Skeletal muscle tissue (tissue), 4 donors: Measurements from ENCODE around the gene CD48. TPM values are rescaled to one million over a fixed set of nuclear protein-coding genes. Genes with fewer than 3 reads are reported as not detected.

Experiments used
- H3K27ac ChIP-seq: one replicate; pipeline ENCODE4 v1.7.0; 2013; ENCODE audit warnings: mild to moderate bottlenecking, low read depth, low read length, inconsistent platforms
- H3K27me3 ChIP-seq, 3 donors: one replicate each; pipeline ENCODE4 v1.7.0; 2013; ENCODE audit warnings: low read length in 3 of 3; ENCODE audit not compliant: control insufficient read depth in 3 of 3, insufficient read depth in 3 of 3
- H3K36me3 ChIP-seq, 3 donors: one replicate each; pipeline ENCODE4 v1.7.0; 2013; ENCODE audit warnings: low read length in 3 of 3; ENCODE audit not compliant: control insufficient read depth in 3 of 3, insufficient read depth in 3 of 3
- H3K4me1 ChIP-seq, 3 donors: one replicate each; pipeline ENCODE4 v1.7.0; 2013; ENCODE audit warnings: low read length in 3 of 3, mild to moderate bottlenecking in 3 of 3; ENCODE audit not compliant: control insufficient read depth in 3 of 3, insufficient read depth in 3 of 3
- H3K4me3 ChIP-seq, 3 donors: one replicate each; pipeline ENCODE4 v1.7.0; 2013; ENCODE audit warnings: low read length in 3 of 3
- H3K9ac ChIP-seq, 3 donors: one replicate each; pipeline ENCODE4 v1.7.0; 2013; ENCODE audit warnings: low read length in 3 of 3, mild to moderate bottlenecking in 3 of 3, moderate library complexity in 2 of 3, low read depth in 1 of 3
- H3K9me3 ChIP-seq, 3 donors: one replicate each; pipeline ENCODE4 v1.7.0; 2013; ENCODE audit warnings: low read length in 3 of 3; ENCODE audit not compliant: control insufficient read depth in 3 of 3
- total RNA-seq: library from RNA; depleted of rRNA; stranded (reverse); fragments of >200 nt; gene quantifications from one replicate; pipeline ENCODE4 v1.2.3, GENCODE V29; 2014
- donor health status: Osteomylitis.

Gene CD48
- total RNA-seq, 1 donor from 2014 or later = 5.2 TPM

- Histone ChIP-seq H3K4me3 (no peak overlapping the region), H3K9ac (no peak overlapping the region), H3K27me3 (no peaks in the 10 kb centered on the region), H3K4me1 (peaks cover 0 to 2% (median 0%) of the 10 kb centered on the region in 3 donors), H3K27ac (no peak overlapping the region), H3K36me3 (no peaks in the 10 kb centered on the region), H3K9me3 (no peaks in the 10 kb centered on the region)
Measured at GRCh38 chr1:160638540-160638857, 73.1 kb downstream of the CD48 start.

- Histone ChIP-seq H3K27me3 (no peaks in the 10 kb centered on the region), H3K27ac (no peak overlapping the region), H3K4me3 (no peak overlapping the region), H3K9ac (no peak overlapping the region), H3K9me3 (no peaks in the 10 kb centered on the region), H3K36me3 (no peaks in the 10 kb centered on the region), H3K4me1 (peaks cover 0 to 2% (median 0%) of the 10 kb centered on the region in 3 donors)
Measured at GRCh38 chr1:160637821-160638539, 73.6 kb downstream of the CD48 start.

- Histone ChIP-seq H3K9ac (no peak overlapping the region), H3K4me1 (peaks cover 0 to 2% (median 0%) of the 10 kb centered on the region in 3 donors), H3K36me3 (no peaks in the 10 kb centered on the region), H3K9me3 (no peaks in the 10 kb centered on the region), H3K4me3 (no peak overlapping the region), H3K27ac (no peak overlapping the region), H3K27me3 (no peaks in the 10 kb centered on the region)
Measured at GRCh38 chr1:160637065-160637464, 74.6 kb downstream of the CD48 start.

GRCh38 chr1:160636547-160636946 lies 75.1 kb downstream of the CD48 start:
- Histone ChIP-seq H3K27me3 (no peaks in the 10 kb centered on the region), H3K9ac (no peak overlapping the region), H3K9me3 (no peaks in the 10 kb centered on the region), H3K4me3 (no peak overlapping the region), H3K27ac (no peak overlapping the region), H3K36me3 (no peaks in the 10 kb centered on the region), H3K4me1 (peaks cover 0 to 2% (median 0%) of the 10 kb centered on the region in 3 donors)

GRCh38 chr1:160636076-160636475 lies 75.5 kb downstream of the CD48 start:
- no peak overlapping the region for H3K4me3 ChIP-seq
- H3K9me3 ChIP-seq = no peaks in the 10 kb centered on the region
- H3K4me1 ChIP-seq = peaks cover 0 to 2% (median 0%) of the 10 kb centered on the region in 3 donors
- no peaks in the 10 kb centered on the region for H3K27me3 ChIP-seq
- H3K9ac ChIP-seq = no peak overlapping the region
- H3K36me3 ChIP-seq = no peaks in the 10 kb centered on the region
- H3K27ac ChIP-seq = no peak overlapping the region

- Histone ChIP-seq H3K27ac (no peak overlapping the region), H3K36me3 (no peaks in the 10 kb centered on the region), H3K27me3 (no peaks in the 10 kb centered on the region), H3K4me3 (no peak overlapping the region), H3K9me3 (no peaks in the 10 kb centered on the region), H3K4me1 (peaks cover 0 to 2% (median 0%) of the 10 kb centered on the region in 3 donors), H3K9ac (no peak overlapping the region)
Measured at GRCh38 chr1:160634543-160635491, 76.8 kb downstream of the CD48 start.

GRCh38 chr1:160633330-160633903 lies 78.2 kb downstream of the CD48 start:
- Histone ChIP-seq H3K9ac (no peak overlapping the region), H3K27ac (no peak overlapping the region), H3K4me3 (no peak overlapping the region), H3K36me3 (no peaks in the 10 kb centered on the region), H3K27me3 (no peaks in the 10 kb centered on the region), H3K4me1 (no peaks in the 10 kb centered on the region), H3K9me3 (no peaks in the 10 kb centered on the region)

GRCh38 chr1:160631983-160632625 lies 79.5 kb downstream of the CD48 start:
- Histone ChIP-seq H3K36me3 (no peaks in the 10 kb centered on the region), H3K9me3 (no peaks in the 10 kb centered on the region), H3K4me1 (no peaks in the 10 kb centered on the region), H3K9ac (no peak overlapping the region), H3K27me3 (no peaks in the 10 kb centered on the region), H3K27ac (no peak overlapping the region), H3K4me3 (no peak overlapping the region)

GRCh38 chr1:160630523-160631451 lies 80.8 kb downstream of the CD48 start:
- Histone ChIP-seq H3K9me3 (no peaks in the 10 kb centered on the region), H3K4me1 (no peaks in the 10 kb centered on the region), H3K27ac (no peak overlapping the region), H3K27me3 (no peaks in the 10 kb centered on the region), H3K36me3 (no peaks in the 10 kb centered on the region), H3K9ac (no peak overlapping the region), H3K4me3 (no peak overlapping the region)
